Hematopoietic multipotent progenitor cell treated with erythropoietin and hydrocortisone succinate and interleukin-3 and kit ligand, for 6 days (in vitro differentiated cells): ENCODE measurements around the gene HAO1.
A peak's percentile ranks its signal among the peaks of the same experiment; 100 is the strongest.
"Not testable (repeated sequence)": the region's sequence is repeated elsewhere in the genome, so short reads cannot be mapped to it uniquely, and the experiment has no call there.

ENCODE experiments used
- DNase-seq: peaks from one replicate; pipeline ENCODE4 v3.0.0-alpha.2; 2015

The HAO1 gene

DNA sequence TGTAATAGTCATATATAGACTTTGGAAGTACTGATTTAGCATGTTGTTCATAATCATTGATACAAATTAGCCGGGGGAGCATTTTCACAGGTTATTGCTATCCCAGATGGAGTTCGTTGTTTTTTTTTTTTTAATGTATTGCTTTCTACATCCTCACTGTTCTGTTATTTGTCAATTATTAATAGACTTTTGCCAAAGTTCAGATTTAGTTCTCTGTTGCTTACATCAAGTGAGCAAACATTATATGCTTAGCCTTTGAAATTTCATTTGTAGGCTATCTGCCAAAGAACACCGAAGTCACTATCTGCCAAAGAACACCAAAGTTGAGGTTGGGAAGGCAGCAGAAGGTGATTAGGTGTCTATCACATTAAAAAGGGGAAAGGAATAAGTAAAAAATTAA is at the start of gene HAO1:
TSS of gene HAO1 (minus strand) at position 118 of the 400 bp plus-strand sequence. CDS start at position 82, 36 bp downstream.
- DNase-seq, result no peak

DNA sequence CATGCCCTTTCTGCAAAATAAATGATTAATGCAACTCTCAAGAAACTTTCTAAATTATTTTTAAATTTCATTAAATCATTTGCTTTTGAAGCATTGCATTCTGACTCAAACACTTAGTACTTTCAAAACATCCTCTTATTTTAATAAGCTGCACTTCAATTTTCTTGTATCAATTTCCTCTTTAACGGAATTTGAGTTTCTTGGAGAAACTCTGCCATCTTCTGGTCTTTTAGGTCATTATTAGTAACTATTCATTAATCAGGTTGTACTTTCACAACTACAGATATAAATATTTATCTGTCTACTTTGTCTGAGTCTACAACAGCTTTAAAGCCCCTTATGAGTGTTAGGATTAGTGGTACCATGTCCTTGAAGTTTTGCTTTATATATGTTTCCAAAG is 49.1 kb upstream of the HAO1 start:
- peak; percentile 14 for DNase-seq

DNA sequence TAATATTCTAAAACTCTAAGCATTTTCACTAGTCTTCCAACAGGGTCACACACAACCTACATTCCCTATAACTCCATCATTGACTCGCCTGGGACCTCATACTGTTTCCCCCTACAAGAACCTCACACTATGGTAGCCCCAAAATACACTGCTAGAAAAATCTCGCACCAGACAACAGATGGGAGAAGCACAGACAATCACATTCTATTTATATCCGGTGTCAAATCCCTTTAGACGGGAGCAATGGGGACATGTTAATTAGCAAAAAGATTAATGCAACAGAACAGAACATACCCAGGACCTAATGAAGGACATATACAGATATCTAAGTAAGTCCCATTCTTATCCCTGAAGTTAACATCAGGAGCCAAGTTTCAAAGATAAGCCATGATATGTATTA is 45.7 kb upstream of the HAO1 start:
- no peak for DNase-seq

DNA sequence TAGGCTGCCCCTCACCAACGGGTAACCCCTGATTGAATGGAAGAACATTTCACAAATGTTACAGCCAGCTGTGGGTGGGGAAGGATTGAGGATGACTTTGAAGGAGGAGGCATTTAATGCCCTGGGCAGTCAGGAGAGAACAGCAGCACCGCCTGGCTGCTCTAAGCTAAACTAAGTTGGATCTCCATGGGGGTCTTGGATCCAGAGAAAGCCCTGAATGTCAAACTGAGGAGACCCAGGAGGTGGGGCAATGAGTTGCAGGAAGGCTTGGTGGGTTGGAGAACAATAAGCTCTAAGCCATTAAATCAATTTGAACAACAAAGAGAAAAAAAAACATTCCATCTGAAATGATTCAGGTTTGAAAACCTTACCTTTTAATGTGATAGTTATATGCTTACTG is 43.9 kb upstream of the HAO1 start:
- DNase-seq, result no peak

DNA sequence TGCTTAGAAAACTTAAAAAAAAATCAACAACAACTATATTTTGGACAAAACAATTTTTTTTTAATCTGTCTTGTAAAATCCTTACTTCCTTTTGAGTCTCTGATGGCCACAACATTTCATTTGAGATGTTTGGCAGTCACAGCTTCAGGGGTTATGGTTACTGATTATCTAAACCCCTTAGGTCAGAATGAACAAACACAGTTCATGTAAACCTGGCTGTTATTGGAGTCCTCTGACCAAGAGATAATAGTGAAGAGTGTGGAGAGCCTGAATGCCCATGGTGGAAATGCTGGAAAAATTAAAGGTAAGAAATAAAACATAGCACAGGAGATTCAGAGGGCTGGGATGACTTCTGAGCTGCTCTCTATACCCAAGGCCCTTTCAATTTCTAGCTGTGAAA is 41.1 kb upstream of the HAO1 start:
- DNase-seq, result no peak

DNA sequence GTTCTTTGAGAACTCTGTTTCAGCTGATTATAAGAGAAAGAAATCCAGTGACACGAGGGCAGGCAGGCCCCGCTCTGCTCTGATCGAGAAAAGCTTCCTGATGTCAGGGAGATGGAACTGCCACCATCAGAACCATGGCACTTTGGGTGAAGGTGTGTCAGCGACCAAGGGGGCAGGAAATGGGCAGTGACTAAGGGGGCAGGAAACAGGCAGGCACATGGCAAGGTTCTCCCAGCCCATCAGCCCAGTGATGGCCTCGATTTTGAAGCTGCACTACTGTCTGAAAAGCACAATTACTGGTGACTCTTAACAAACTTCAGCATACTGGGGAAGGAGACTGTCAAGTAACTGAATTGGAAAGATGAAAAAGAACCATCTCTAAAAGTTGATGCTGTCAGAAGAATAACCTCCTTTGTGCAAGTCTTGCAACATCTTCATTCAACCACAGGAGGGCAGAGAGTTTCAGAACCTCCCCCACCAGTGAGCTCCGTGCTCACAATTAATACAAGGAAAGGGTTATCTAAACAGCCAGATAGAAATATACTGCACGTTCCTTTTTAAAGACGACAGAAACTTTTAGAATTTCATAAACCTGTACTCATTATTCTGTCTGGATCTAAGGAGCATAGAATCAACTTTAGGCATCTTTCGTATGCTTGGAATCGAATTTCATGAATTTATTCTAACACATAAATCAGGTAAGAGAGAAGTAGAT is 40.2 kb upstream of the HAO1 start:
- DNase-seq, result peak; percentile 64

DNA sequence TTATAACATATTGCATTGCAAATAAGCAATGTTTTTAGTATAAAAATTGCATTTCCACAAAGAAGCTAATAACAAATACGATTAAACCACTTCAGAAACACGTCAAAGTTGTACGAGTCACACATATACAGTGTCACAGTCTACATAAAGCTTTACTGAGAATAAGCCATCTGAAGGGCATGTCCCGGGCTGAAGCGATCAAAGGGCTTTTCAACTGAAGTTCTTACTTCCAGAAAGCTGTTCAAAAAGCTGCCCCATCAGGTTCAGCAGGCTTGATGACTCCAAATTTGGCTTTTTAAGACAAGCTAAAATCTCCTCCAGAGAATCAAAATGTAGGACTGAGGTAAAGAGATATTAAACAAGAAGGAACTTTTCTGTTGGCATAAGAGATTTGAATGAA is 37.5 kb upstream of the HAO1 start:
- no peak for DNase-seq

DNA sequence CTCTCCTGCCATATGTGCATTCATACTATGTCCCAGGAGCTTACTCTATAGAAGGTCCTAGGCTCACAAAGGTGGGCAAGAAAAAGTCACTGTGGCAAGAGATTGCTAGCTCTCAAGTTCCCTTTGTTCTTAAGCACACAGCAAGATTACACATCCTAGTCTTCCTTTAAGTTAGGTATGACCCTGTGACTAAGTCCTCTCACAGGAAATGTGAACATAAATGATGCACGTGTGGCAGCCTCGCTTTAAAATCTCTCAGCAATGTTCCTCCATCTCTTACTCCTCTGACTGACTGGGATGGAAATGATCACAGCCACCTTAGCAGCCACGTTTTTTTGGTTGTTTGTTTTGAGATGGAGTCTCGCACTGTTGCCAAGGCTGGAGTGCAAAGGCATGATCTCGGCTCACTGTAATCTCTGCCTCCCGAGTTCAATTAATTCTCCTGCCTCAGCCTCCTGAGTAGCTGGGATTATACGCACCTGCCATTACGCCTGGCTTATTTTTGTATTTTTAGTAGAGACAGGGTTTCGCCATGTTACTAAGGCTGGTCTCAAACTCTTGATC is 35.7 kb upstream of the HAO1 start:
- no peak for DNase-seq

DNA sequence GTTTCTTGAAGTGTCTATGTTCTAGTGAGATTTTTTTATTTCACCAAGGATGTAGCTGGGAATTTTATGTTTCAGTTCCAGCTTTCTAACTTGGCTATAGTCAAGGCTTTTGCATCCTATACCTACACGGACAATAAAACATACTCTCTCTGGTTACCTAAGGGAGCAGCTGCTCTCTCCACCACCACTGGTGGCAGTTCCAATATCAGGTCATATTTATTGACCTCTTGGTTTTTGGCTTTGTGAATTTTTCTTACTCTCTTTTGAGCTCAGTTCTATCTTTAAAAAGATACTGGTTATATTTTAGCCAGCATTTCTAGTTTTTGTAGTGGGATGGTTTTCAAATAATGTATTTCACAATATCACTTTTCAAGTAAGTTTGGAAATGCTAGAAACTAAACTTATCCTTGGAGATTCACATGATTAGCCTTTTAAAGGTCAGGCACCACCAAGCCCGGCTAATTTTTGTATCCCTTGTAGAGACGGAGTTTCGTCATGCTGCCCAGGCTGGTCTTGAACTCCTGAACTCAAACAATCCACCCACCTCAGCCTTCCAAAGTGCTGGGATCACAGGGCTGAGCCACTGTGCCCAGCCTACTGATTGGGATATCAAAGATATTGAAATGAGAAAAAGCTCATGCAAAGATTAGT is 34.7 kb upstream of the HAO1 start:
- DNase-seq, result no peak

DNA sequence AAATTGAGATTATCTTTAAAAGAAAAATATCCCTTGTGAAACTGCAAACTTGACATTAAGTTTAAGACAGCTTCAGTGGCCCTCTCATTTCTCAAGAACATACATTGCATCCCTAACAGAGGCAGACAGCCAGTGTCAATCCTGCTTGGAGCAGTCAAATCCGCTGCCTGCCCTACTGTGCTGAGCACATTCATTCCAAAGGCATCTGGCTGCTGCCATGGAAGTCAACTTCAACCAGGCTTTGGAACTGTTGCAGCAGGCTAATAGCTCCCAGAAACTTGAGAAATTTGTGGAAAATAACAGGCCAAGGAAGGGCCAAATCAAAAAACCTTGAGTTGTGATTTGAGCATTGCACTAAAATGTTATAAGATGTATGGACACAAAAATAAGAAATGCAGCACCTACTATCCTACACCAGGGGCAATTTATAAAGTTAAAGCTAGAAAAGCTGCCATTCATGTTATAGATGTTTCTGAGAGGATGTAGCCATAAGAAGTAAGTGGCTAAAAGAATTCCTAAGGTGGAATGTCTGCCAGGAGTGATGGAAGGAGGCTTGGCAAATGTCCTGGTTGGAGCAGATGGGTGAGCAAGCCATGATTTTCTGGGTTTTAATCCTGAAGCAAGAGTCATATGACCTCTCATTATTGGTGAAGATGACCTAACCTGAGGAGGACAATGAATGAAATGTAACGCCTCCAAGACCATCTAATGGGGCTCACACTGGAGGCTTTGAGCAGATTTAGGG is 31.4 kb upstream of the HAO1 start:
- no peak for DNase-seq

DNA sequence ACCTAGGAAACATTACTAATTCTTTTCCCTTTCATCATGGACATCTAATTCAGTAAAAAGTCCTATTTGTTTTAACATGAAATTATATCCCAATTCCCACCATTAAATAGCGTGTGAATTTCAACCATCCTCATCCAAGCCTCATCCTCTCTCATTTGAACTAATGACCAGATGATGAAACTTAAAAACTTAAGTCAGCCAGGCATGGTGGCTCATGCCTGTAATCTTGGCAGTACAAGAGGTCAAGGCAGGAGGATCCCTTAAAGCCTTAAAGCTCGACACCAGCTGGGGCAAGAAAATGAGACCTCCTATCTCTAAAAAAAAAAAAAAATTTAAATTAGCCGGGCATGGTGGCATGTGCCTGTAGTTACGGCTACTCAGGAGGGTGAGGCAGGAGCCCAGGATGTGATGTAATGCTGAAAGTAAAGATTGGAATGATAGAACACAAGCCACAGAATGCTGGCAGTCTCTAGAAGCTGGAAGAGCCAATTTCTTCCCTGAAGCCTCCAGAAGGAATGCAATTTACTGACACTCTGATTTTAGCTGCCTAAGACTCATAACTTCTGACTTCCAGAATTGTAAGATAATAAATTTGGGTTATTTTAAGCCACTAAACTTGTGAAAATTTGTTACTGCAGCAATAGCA is 27.1 kb upstream of the HAO1 start:
- no peak for DNase-seq

DNA sequence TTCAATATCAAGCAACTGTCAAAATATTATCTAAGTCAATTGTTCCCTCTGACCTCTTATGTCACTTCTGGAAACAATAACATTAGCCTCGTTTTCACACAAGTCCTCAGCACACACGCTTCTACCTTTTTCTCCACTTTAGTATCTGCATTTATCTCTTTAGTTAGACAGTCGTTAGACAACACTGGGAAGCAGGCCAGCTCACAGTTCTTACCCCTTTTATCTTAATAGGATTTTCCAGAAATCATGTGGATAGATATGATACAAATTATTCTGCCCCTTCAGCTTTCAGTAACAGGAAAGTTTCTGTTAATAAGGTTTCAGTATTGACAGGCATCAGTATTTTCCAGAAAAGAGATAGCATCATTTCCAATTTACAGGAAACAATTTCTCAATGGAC is 25.9 kb upstream of the HAO1 start:
- DNase-seq, result no peak

DNA sequence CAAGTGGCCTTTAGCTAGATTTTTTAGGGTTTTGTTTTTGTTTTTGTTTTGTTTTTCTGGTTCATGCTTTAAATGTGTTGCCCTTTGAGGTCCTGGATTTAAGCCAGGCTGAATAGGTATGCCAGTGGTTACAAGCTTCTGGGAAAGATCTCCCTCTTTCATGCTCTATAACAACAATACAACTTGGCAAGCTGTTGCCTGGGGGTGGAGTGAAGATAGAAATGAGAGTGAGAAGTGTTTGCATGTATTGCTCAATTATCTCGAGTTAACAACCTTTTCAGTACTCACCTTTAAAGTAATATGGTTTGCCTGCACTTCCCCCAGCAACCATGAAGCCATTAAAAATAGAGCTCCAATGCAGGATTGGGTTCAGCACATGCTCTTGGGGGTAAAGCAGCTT is 19.2 kb upstream of the HAO1 start:
- DNase-seq, result no peak

DNA sequence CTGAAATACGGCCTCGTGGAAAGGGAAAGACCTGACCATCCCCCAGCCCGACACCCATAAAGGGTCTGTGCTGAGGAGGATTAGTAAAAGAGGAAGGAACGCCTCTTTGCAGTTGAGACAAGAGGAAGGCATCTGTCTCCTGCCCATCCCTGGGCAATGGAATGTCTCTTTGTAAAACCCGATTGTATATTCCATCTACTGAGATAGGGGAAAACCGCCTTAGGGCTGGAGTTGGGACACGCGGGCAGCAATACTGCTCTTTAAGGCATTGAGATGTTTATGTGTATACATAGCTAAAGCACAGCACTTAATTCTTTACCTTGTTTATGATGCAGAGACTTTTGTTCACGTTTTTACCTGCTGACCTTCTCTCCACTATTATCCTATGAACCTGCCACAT is 16.3 kb upstream of the HAO1 start:
- DNase-seq, result not testable (repeated sequence)

DNA sequence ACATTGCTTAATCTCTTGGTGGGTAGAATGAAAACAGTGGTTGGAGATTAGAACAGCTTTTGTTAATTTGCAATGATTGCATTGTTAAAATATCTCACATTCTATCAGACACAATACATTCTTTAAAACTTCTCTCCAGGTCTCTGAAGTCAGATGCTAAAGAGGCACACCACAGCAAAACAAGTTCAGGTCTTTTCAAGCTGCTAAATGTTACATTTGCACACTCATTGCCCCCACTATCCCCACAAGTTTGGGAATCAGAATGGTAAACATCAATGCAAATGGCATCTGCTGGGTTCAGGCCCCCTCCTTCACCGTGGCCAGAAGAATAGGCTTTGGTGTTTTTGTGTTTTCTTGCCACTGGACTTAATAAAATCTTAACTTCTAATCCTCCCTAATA is 10.1 kb upstream of the HAO1 start:
- no peak for DNase-seq

DNA sequence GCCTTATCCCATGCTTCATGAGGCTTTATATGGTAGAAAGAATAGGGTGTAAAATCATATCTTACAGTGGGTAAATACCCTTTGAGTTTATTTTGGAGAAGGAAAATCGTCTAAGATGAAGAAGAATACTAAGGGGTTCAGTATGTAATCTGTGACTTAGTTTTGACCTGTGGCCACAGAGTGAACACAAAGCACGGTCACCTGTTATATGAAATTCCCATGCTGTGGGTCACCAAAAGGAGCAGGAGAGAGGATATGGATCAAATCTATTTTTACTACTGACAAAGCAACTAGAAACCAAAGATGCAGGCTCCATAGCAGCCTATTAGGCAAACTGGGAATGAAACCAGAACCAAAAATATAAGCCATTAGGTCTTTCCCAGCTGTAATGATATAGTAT is 3.6 kb upstream of the HAO1 start:
- DNase-seq, result no peak

DNA sequence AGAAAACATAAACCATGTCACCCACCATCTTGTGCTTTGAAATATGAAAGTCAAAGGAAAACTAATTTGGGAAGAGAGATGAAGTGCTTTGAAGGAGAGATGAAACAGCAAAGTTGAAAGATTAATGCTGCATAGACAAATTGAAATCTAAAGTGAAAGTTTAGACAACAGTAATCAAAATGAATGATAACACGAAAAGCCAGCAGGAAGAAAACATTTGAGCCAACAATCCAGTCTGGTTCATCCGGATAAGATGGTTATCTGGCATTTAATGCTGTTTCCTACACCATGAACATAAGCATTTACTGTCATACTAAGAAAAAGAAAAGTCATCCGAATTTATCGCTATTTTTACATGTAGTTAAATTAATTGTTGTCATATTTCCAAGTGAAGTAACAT is 595 bp downstream of the HAO1 start:
- DNase-seq, result peak; percentile 5

DNA sequence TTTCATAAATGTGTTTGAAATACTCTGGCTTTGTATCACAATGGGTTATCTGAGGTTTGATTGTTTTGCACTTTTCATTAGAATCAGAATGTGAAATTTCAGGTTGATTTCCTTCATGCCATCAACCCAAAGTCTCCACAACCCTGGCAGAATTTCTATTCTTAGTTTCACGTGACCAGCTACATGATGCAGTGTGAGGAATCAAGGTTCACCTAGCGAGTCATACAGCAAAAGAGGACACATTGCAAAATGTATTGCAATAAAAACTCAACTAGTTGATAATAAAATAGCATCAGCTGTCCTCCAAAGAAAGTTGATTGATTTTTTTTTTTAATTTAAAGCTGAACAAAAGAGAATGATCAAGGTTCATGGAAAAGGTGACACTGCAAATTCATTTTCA is 2.2 kb downstream of the HAO1 start:
- no peak for DNase-seq

DNA sequence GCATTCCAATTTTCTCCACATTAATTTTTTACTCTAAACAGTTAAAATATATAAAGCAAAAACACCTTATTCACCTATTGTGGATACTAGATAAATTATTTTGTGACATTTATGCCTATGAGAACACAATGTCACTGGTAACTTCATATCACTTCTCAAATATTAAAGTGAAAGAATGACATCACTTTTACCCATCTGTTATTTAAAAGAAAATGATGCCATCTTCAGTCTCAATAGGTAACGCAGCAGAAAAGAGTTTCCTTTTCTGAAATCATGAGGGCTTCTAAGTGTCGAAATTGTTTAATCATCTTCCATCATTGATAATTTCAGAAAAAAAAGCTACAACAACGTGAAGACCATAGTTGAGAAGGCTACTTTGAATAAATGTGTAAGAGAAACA is 2.9 kb downstream of the HAO1 start:
- no peak for DNase-seq

DNA sequence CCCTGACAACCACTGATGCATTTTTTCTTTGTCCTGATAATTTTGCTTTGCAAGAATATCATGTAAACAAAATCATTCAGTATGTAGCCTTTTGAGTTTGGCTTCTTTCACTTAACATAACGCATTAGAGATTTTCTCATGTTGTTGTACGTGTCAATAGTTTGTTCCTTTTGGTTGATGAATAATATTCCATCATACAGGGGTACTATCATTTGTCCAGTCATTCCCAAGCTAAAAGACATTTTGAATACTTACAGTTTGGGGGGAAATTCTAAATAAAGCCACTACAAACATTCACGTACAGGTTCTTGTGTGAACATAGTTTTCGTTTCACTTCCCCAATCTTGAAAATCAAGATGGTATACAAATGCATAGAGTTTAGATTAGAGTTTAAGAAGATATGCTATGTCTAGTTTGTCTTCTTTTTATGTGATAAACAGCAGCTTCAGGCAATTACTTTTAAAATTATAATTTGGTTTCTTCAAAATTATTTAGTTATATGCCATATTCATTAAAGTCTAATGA is 5.2 kb downstream of the HAO1 start:
- DNase-seq, result no peak

DNA sequence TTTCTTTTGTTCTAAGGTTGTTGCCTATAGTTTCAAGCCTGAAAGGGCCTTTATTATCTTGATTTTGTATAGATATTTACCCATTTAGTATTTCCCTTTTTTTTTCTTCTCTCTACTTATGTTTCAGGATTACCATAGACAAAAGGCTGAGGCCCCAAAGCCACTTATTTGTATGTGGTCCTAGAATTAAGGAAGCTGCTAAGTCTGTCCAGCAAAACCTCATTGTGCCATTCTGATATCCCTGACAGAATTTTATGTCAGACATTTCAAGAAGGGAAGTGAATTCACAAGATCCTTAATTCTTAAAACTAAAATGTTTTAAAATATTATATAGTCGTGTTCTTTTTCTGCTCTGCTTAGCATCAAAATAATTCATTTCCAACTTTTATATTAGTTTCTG is 6.9 kb downstream of the HAO1 start:
- DNase-seq, result no peak

DNA sequence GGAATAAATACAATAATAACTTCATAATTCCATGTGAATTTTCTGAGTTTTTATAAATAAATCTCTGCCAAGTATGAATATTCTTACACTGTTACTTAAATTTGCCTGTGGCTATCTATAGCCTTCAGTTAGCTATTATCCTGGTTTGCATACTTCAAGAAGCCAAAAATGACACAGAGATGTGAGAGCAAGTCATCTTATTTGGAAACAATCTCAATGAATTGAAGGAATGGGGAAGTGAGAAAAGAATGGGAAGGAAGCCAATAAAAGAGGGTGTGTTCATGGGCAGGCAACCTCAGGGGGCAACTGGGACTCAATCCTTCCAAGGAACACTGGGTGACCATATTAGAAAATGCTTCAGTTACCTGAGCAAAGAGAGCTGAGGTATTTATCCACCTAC is 9.9 kb downstream of the HAO1 start:
- peak; percentile 5 for DNase-seq

DNA sequence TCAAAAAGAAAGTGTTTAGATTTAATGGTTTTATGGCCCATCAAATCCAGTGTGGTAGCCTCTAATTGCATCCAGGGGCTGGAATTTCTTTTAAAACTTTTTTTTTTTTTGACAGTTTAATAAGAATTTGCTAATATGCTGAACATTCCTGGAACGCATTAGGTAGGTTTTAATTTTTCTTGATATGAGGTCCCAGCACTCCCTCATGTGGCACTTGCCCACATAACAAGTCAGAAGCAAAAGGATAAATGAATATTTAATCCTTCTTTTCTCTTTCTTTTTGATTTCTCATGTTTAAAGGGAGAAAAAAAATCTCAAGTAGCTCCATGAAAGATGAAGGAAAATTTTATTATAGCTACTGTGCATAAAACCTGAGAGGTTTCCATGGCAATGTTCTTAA is 13.5 kb downstream of the HAO1 start:
- peak; percentile 39 for DNase-seq
